H1 (cell line): ENCODE data around the gene MAGI1. TPM values are rescaled to one million over a fixed set of nuclear protein-coding genes. Genes with fewer than 3 reads are reported as not detected.

Source experiments
- CTCF ChIA-PET: fragments of 300-600 bp; sonication (Branson Sonifier 250); formaldehyde crosslinking; loops from one replicate; lab custom pipeline; 2021; ENCODE audit not compliant: partially characterized antibody; lab: Charles Lee
- POLR2A ChIA-PET: fragments of 300-600 bp; sonication (Branson Sonifier 250); formaldehyde crosslinking; loops from one replicate; lab custom pipeline; 2021; ENCODE audit warnings: inconsistent platforms; ENCODE audit not compliant: partially characterized antibody; lab: Charles Lee
- DNase-seq, 2 experiments: peaks; one replicate each; pipeline versions ENCODE4 v3.0.0 to v3.0.0-alpha.2; 2010 to 2022; ENCODE audit warnings: low spot score in 2 of 2, low read depth in 1 of 2, mixed read lengths in 1 of 2
- FAIRE-seq: peaks from 2 replicates; lab custom pipeline; 2011; peaks lifted over from hg19 to GRCh38; lab: Jason Lieb, UNC
- H2AFZ ChIP-seq: 2 replicates; pipeline ENCODE4 v1.8.1; 2012; ENCODE audit warnings: low read length, inconsistent platforms
- H2AK5ac ChIP-seq: 2 replicates; pipeline ENCODE4 v1.6.1; 2013; ENCODE audit warnings: low read depth, low read length
- H2BK120ac ChIP-seq: replicated peaks from 2 replicates; pipeline ENCODE3; 2013; ENCODE audit warnings: low read depth, low read length, inconsistent platforms
- H2BK12ac ChIP-seq: 2 replicates; pipeline ENCODE4 v1.6.1; 2013; ENCODE audit warnings: low read depth, low read length
- H2BK15ac ChIP-seq: 2 replicates; pipeline ENCODE4 v1.6.1; 2013; ENCODE audit warnings: low read length
- H2BK20ac ChIP-seq: 2 replicates; pipeline ENCODE4 v1.6.1; 2013; ENCODE audit warnings: low read length
- H2BK5ac ChIP-seq: 2 replicates; pipeline ENCODE4 v1.6.1; 2013; ENCODE audit warnings: low read depth, low read length
- H3K14ac ChIP-seq: 2 replicates; pipeline ENCODE4 v1.6.1; 2013; ENCODE audit warnings: inconsistent platforms; ENCODE audit not compliant: insufficient read length
- H3K18ac ChIP-seq: 2 replicates; pipeline ENCODE4 v1.6.1; 2013; ENCODE audit warnings: low read length; ENCODE audit errors: extremely low read depth
- H3K23ac ChIP-seq: 2 replicates; pipeline ENCODE4 v1.6.1; 2013; ENCODE audit warnings: inconsistent platforms; ENCODE audit not compliant: insufficient read length
- H3K23me2 ChIP-seq: 2 replicates; pipeline ENCODE4 v1.6.1; 2013; ENCODE audit warnings: low read depth, low read length
- H3K27ac ChIP-seq: 2 replicates; pipeline ENCODE4 v1.6.1; 2011; ENCODE audit warnings: low read depth, low read length, inconsistent platforms
- H3K27me3 ChIP-seq, 4 experiments: replicated peaks in 1 of 4; 1 replicate in 1 of 4; 2 replicates in 3 of 4; pipeline versions ENCODE4 v1.6.1 to v1.8.1; 2011 to 2013; ENCODE audit warnings: low read length in 3 of 4, mild to moderate bottlenecking in 3 of 4, inconsistent platforms in 2 of 4, mixed read lengths in 2 of 4, moderate library complexity in 1 of 4; ENCODE audit not compliant: control insufficient read depth in 3 of 4, insufficient read depth in 3 of 4; ENCODE audit errors: extremely low read depth in 1 of 4
- H3K36me3 ChIP-seq, 4 experiments: 2 replicates each; pipeline versions ENCODE4 v1.6.1 to v1.8.1; 2011 to 2013; ENCODE audit warnings: mild to moderate bottlenecking in 4 of 4, low read length in 3 of 4, moderate library complexity in 2 of 4, control low read depth in 1 of 4, inconsistent platforms in 1 of 4; ENCODE audit not compliant: insufficient read depth in 4 of 4, control insufficient read depth in 2 of 4
- H3K4ac ChIP-seq: replicated peaks from 2 replicates; pipeline ENCODE3; 2013; ENCODE audit warnings: low read length, low read depth, mixed read lengths, inconsistent platforms; ENCODE audit not compliant: insufficient read length
- H3K4me1 ChIP-seq, 4 experiments: replicated peaks in 1 of 4; 1 replicate in 1 of 4; 2 replicates in 3 of 4; pipeline versions ENCODE4 v1.6.1 to v1.8.1; 2011 to 2013; ENCODE audit warnings: low read length in 3 of 4, inconsistent platforms in 2 of 4, mixed read lengths in 1 of 4; ENCODE audit not compliant: insufficient read depth in 4 of 4, control insufficient read depth in 3 of 4
- H3K4me2 ChIP-seq, 2 experiments: 2 replicates each; pipeline versions ENCODE4 v1.6.1 to v1.8.1; 2011 to 2013; ENCODE audit warnings: low read depth in 2 of 2, low read length in 2 of 2, control low read depth in 1 of 2, inconsistent platforms in 1 of 2, mild to moderate bottlenecking in 1 of 2; ENCODE audit not compliant: insufficient read depth in 1 of 2
- H3K4me3 ChIP-seq, 4 experiments: fragments of 200-600, 300-600 bp in 1 of 4; sonication (generic), shearing (Covaris generic), sonication (Bioruptor Twin) in 1 of 4; 2 replicates each; pipeline versions ENCODE4 v1.5.1 to v1.8.1; 2011 to 2016; ENCODE audit warnings: low read length in 4 of 4, low read depth in 3 of 4, control low read depth in 2 of 4, inconsistent platforms in 2 of 4, mild to moderate bottlenecking in 2 of 4, mixed read lengths in 1 of 4, moderate library complexity in 1 of 4; ENCODE audit not compliant: insufficient read depth in 2 of 4; ENCODE audit errors: extremely low read depth in 1 of 4
- H3K56ac ChIP-seq: replicated peaks from 2 replicates; pipeline ENCODE3; 2013; ENCODE audit warnings: low read depth, mild to moderate bottlenecking, mixed read lengths, low read length, inconsistent platforms; ENCODE audit not compliant: insufficient read length
- H3K79me1 ChIP-seq: 2 replicates; pipeline ENCODE4 v1.6.1; 2013; ENCODE audit warnings: low read depth, low read length, control low read depth
- H3K79me2 ChIP-seq, 2 experiments: 2 replicates each; pipeline versions ENCODE4 v1.6.1 to v1.8.1; 2012 to 2013; ENCODE audit warnings: low read length in 2 of 2, mild to moderate bottlenecking in 2 of 2, inconsistent platforms in 1 of 2; ENCODE audit not compliant: insufficient read depth in 2 of 2, control insufficient read depth in 1 of 2
- H3K9ac ChIP-seq, 4 experiments: replicated peaks in 1 of 4; 1 replicate in 1 of 4; 2 replicates in 3 of 4; pipeline versions ENCODE4 v1.6.1 to v1.8.1; 2011 to 2013; ENCODE audit warnings: low read depth in 3 of 4, low read length in 3 of 4, control low read depth in 2 of 4, mild to moderate bottlenecking in 2 of 4, moderate library complexity in 2 of 4, inconsistent platforms in 1 of 4; ENCODE audit errors: extremely low read depth in 1 of 4
- H3K9me3 ChIP-seq, 2 experiments: 2 replicates each; pipeline versions ENCODE4 v1.6.1 to v1.8.1; 2012 to 2013; ENCODE audit warnings: mild to moderate bottlenecking in 2 of 2, moderate library complexity in 2 of 2, control low read depth in 1 of 2, inconsistent platforms in 1 of 2, low read depth in 1 of 2, low read length in 1 of 2, mixed read lengths in 1 of 2; ENCODE audit not compliant: insufficient read depth in 2 of 2
- H4K20me1 ChIP-seq, 2 experiments: replicated peaks in 1 of 2; 2 replicates each; pipeline versions ENCODE3 to v1.8.1; 2011 to 2013; ENCODE audit warnings: inconsistent platforms in 2 of 2, low read length in 2 of 2, mild to moderate bottlenecking in 1 of 2; ENCODE audit not compliant: insufficient read depth in 2 of 2, control insufficient read depth in 1 of 2
- H4K5ac ChIP-seq: 2 replicates; pipeline ENCODE4 v1.6.1; 2013; ENCODE audit warnings: low read length, low read depth, mixed read lengths, inconsistent platforms; ENCODE audit not compliant: insufficient read length
- H4K8ac ChIP-seq: 2 replicates; pipeline ENCODE4 v1.8.0; 2013; ENCODE audit warnings: mild to moderate bottlenecking, moderate library complexity, low read length, inconsistent platforms; ENCODE audit not compliant: insufficient read depth; ENCODE audit errors: extremely low read depth
- H4K91ac ChIP-seq: replicated peaks from 2 replicates; pipeline ENCODE3; 2013; ENCODE audit warnings: low read length, mixed read lengths, inconsistent platforms; ENCODE audit not compliant: insufficient read length
- SP1 ChIP-seq: IDR thresholded peaks from 2 replicates; pipeline ENCODE4 v1.6.1; 2011; ENCODE audit warnings: low read depth, low read length
- WGBS, 2 experiments: shearing (Covaris generic) in 1 of 2; methylation state at CpG; one replicate each; pipeline versions ENCODE4 v1.1.6 to v1.1.7; 2013 to 2015; ENCODE audit warnings: low lambda C conversion rate in 2 of 2, mixed read lengths in 2 of 2, inconsistent platforms in 1 of 2, low coverage in 1 of 2, missing lambda C conversion rate in 1 of 2; ENCODE audit not compliant: insufficient replicate concordance in 2 of 2, insufficient coverage in 1 of 2, insufficient read length in 1 of 2; ENCODE audit errors: extremely low coverage in 1 of 2, missing lambda C conversion rate in 1 of 2; 5-methylcytosine and 5-hydroxymethylcytosine counted together
- polyA plus RNA-seq, 7 experiments: library from polyadenylated mRNA; depleted of rRNA in 3 of 7; stranded (reverse) in 5 of 7; unstranded in 2 of 7; fragments of >200 nt in 5 of 7; fragments of 200-250 nt in 2 of 7; gene quantifications; 1 replicate in 5 of 7; 2 replicates in 1 of 7; 4 replicates in 1 of 7; pipeline versions ENCODE4 v1.2.1 to v1.2.3, GENCODE V29; 2011 to 2013; ENCODE audit warnings: missing spikeins in 2 of 7, mixed read lengths in 2 of 7
- total RNA-seq: library from RNA; stranded (reverse); fragmentation: NEBNext Ultra II Directional; extraction: Animal tissue kit (Norgen Biotek cat#: 25700); gene quantifications from 2 replicates; pipeline ENCODE4 v1.2.1, GENCODE V29; 2021
- TF ChIP-seq, protein P1 (sequence below): IDR thresholded peaks from 2 replicates; pipeline ENCODE4 v1.6.1; 2011; ENCODE audit warnings: low read depth, mild to moderate bottlenecking, low read length; ENCODE audit not compliant: insufficient read depth

Gene MAGI1
- total and polyA plus RNA-seq, 2 of the 8 experiments (the other 6 are each of a cell fraction or from before 2014, with no cell fraction given), result 19.8 to 78.0 TPM

DNA sequence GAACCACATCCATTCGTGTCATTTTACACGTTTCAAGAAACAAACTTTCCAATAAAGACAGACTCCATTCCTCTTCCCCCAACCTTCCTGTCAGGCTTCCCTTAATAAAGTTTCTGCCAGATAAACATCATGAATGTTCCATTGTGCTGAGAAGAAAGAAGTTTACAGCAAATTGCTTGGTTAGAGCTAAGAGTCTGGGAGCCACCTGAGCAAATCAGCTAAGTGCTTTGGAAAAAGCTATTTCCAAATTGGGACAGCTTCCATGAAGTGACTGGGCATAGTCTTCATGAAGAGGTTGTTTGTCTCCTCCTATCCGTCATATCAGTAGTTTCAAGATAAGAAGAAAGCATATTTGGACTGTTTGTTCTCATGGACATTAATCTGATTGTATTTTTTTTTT, 77.0 kb downstream of the MAGI1 start:
- H3K79me2 ChIP-seq, result peaks cover 0 to 59% of the 10 kb centered on the region in 2 experiments; a peak in 2 of 4 replicates
- H2BK120ac ChIP-seq, result no peak overlapping the region
- no peak overlapping the region for H3K18ac ChIP-seq
- H4K20me1 ChIP-seq, result no peaks in the 10 kb centered on the region
- H4K8ac ChIP-seq, result no peak overlapping the region
- H3K36me3 ChIP-seq, result no peaks in the 10 kb centered on the region
- CTCF ChIA-PET, result interaction anchor here (1.1 kb wide), 1 partner anchor 10 kb away, joined by 4 read pairs; no protein-coding TSS in a partner anchor
- H2BK15ac ChIP-seq, result no peak overlapping the region
- FAIRE-seq, result no peak
- no peak overlapping the region for H2AK5ac ChIP-seq
- no peak overlapping the region for H2BK20ac ChIP-seq
- no peak overlapping the region for H3K4ac ChIP-seq
- no peaks in the 10 kb centered on the region for H3K9me3 ChIP-seq
- no peak overlapping the region for H2AFZ ChIP-seq
- H3K27ac ChIP-seq, result no peak overlapping the region
- H3K56ac ChIP-seq, result no peak overlapping the region
- H3K79me1 ChIP-seq, result 0 out of 2 replicates have a peak, but pooled peaks cover 2% of the 10 kb centered on the region
- no peak overlapping the region for H3K23ac ChIP-seq
- no peak overlapping the region for H2BK5ac ChIP-seq
- peak overlapping the region; percentile 62; the same call in 1 of the 2 replicates for H2BK12ac ChIP-seq
- WGBS, 2 experiments, result 86% methylated on average over 3 of the region's 3 CpGs; no CpG with 5 or more reads in 1 of the 2 experiments
- no peak overlapping the region for H3K14ac ChIP-seq
- H4K91ac ChIP-seq, result no peak overlapping the region
- H3K27me3 ChIP-seq, result no peaks in the 10 kb centered on the region
- TF ChIP-seq SP1, result no peak
- TF ChIP-seq, protein P1, sequence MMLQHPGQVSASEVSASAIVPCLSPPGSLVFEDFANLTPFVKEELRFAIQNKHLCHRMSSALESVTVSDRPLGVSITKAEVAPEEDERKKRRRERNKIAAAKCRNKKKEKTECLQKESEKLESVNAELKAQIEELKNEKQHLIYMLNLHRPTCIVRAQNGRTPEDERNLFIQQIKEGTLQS, result no peak
- no peaks in the 10 kb centered on the region for H3K23me2 ChIP-seq
- no peak overlapping the region for H3K4me2 ChIP-seq
- H3K4me1 ChIP-seq, result peaks cover 0 to 9% (median 2%) of the 10 kb centered on the region in 4 experiments; a peak in 3 of 7 replicates
- no peak for DNase-seq
- POLR2A ChIA-PET, result no interaction called here
- H4K5ac ChIP-seq, result no peak overlapping the region
- H3K4me3 ChIP-seq, result no peak overlapping the region
- no peak overlapping the region for H3K9ac ChIP-seq
